Activated effector memory CD4-positive, alpha-beta T cell treated with Interleukin-2 at 50 U/mL for 16 hours (primary cell): ENCODE data around the gene EID3.
"Not testable (repeated sequence)": the region's sequence is repeated elsewhere in the genome, so short reads cannot be mapped to it uniquely, and the experiment has no call there.

Experiments
- DNase-seq: peaks from one replicate; pipeline ENCODE4 v3.0.0-alpha.2; 2020

EID3 gene

GRCh38 chr12:104313568-104314241, 10.2 kb downstream of the EID3 start:
- DNase-seq, result no peak

GRCh38 chr12:104314242-104314614, 10.7 kb downstream of the EID3 start:
- DNase-seq, result no peak

GRCh38 chr12:104315326-104316224, 12.0 kb downstream of the EID3 start:
- DNase-seq, result no peak

GRCh38 chr12:104316936-104317335, 13.4 kb downstream of the EID3 start:
- no peak for DNase-seq

GRCh38 chr12:104317538-104318210, 14.1 kb downstream of the EID3 start:
- no peak for DNase-seq

- DNase-seq, result no peak
These were observed 15.5 kb downstream of the EID3 start for GRCh38 chr12:104319028-104319427.

GRCh38 chr12:104319918-104320626, 16.5 kb downstream of the EID3 start:
- no peak for DNase-seq

GRCh38 chr12:104320627-104321024, 17.1 kb downstream of the EID3 start:
- no peak for DNase-seq

GRCh38 chr12:104321949-104322348, 18.4 kb downstream of the EID3 start:
- no peak for DNase-seq

GRCh38 chr12:104322533-104322932, 19.0 kb downstream of the EID3 start:
- not testable (repeated sequence) for DNase-seq

- DNase-seq, result no peak
These were observed 20.4 kb downstream of the EID3 start for GRCh38 chr12:104323899-104324298.

GRCh38 chr12:104328278-104328677, 24.7 kb downstream of the EID3 start:
- DNase-seq, result not testable (repeated sequence)

GRCh38 chr12:104328790-104329189, 25.3 kb downstream of the EID3 start:
- DNase-seq, result no peak

- DNase-seq, result no peak
These were observed 26.4 kb downstream of the EID3 start for GRCh38 chr12:104329707-104330532.

GRCh38 chr12:104331376-104331775, 27.8 kb downstream of the EID3 start:
- DNase-seq, result no peak

GRCh38 chr12:104332273-104332672, 28.7 kb downstream of the EID3 start:
- DNase-seq, result not testable (repeated sequence)

- no peak for DNase-seq
These were observed 30.2 kb downstream of the EID3 start for GRCh38 chr12:104333692-104334255.

- no peak for DNase-seq
These were observed 31.0 kb downstream of the EID3 start for GRCh38 chr12:104334581-104334980.

- no peak for DNase-seq
These were observed 32.6 kb downstream of the EID3 start for GRCh38 chr12:104336115-104336514.

- no peak for DNase-seq
These were observed 33.6 kb downstream of the EID3 start for GRCh38 chr12:104337030-104337558.

GRCh38 chr12:104339663-104340062, 36.1 kb downstream of the EID3 start:
- DNase-seq, result no peak
